ENCODE results near the gene SYNC.
A peak's percentile ranks its signal among the peaks of the same experiment; 100 is the strongest.
"Not testable (repeated sequence)": the region's sequence is repeated elsewhere in the genome, so short reads cannot be mapped to it uniquely, and the experiment has no call there.

SYNC gene

DNA sequence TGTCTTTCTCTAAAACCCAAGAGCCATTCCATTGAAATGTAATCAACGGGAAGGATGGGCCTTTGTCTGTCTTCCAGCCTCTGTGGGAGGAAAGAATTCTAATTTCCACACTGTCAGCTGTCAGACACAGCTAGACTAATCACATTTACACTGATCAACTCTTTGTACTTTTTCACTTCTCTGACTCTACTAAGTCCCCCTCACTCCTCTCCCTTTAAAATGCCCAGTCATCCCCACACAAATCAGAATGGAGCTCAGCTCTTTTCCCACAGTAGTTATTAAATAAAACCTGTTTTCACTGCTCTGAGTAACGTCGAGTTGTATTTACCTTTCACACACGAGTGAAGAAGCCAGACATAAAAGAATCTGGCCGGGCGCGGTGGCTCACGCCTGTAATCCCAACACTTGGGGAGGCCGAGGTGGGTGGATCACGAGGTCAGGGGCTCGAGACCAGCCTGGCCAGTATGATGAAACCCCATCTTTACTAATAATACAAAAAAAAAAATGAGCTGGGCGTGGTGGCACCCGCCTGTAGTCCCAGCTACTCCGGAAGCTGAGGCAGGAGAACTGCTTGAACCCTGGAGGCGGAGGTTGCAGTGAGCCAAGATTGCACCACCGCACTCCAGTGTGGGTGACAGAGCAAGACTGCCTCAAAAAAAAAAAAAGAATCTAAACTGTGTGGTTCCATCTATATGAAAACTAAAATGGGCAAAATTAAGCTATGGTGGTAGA lies 65.5 kb downstream of the SYNC start:
- Histone ChIP-seq H3K27me3 (ENCODE audit: control insufficient read depth, insufficient read depth, low read length) (no peaks in the 10 kb centered on the region), H3K36me3 (ENCODE audit: control insufficient read depth, insufficient read depth, low read length) (peaks cover 24% of the 10 kb centered on the region; the same call in 1 of the 2 replicates), H3K4me1 (ENCODE audit: control insufficient read depth, insufficient read depth, low read length) (peaks cover 50% of the 10 kb centered on the region), H3K27ac (ENCODE audit: low read depth, low read length) (peak overlapping the region; percentile 62; the same call in 1 of the 2 replicates), H3K9me3 (ENCODE audit: control insufficient read depth, insufficient read depth, low read depth, low read length) (no peaks in the 10 kb centered on the region), H3K4me3 (ENCODE audit: low read depth, low read length) (no peak overlapping the region), H3K9ac (ENCODE audit: low read length) (peak overlapping the region; percentile 21)

DNA sequence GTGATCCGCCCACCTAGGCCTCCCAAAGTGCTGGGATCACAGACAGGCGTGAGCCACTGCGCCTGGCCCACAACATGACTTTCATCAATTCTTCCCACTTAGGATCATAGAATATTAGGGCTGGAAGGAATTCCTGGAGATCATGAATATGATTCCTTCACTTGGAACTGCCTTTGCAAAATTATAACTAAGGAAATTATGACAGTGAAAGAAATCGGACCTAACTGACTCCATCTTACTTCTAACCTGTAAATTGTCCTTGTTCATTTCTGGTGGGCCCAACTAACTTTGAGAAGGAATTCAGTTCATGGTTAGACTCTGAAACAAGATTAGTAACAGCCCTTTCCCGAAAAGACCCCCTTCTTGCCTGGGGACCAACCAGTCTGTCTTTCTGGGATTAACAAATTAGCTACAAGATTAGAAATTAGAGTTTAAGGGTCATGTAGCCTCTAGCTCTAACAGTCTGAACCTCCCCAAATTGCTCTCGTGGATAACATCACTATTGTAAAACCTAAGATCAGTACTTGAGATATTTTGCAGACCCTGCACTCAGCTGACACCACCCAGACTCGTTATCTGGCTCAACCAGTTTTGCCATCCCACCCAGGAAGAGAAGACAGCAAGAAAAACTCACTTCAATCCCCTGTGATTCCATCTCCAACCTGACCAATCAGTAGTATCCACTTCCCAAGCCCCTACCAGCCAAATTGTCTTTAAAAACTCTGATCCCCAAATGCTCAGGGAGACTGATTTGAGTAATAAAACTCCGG lies 66.9 kb downstream of the SYNC start:
- Histone ChIP-seq H3K4me3 (ENCODE audit: low read depth, low read length) (no peak overlapping the region), H3K4me1 (ENCODE audit: control insufficient read depth, insufficient read depth, low read length) (peaks cover 47% of the 10 kb centered on the region), H3K9ac (ENCODE audit: low read length) (no peak overlapping the region), H3K9me3 (ENCODE audit: control insufficient read depth, insufficient read depth, low read depth, low read length) (no peaks in the 10 kb centered on the region), H3K27ac (ENCODE audit: low read depth, low read length) (no peak overlapping the region), H3K36me3 (ENCODE audit: control insufficient read depth, insufficient read depth, low read length) (peaks cover 33% of the 10 kb centered on the region), H3K27me3 (ENCODE audit: control insufficient read depth, insufficient read depth, low read length) (no peaks in the 10 kb centered on the region)

DNA sequence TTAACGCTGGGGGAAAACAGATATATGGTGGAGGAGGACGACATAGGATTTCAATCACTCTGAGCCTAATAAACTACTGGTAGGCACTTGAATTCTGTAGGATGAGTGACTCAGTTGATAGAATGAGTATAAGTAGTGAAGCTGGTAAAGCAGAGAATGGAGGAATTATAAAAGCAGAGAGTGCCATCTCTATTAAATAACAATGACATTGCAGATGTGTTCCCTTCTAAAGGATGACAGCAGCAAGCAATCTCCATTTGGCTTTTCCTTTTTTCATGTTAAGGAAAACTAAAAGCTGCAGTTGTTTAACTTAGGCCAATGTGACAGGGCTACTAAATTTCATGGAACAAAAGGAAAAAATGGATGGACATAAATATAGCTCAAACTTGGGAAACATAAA lies 69.7 kb downstream of the SYNC start:
- H3K4me1 ChIP-seq (ENCODE audit: control insufficient read depth, insufficient read depth, low read length), result peaks cover 46% of the 10 kb centered on the region
- H3K27ac ChIP-seq (ENCODE audit: low read depth, low read length), result peak overlapping the region; percentile 77; the same call in 1 of the 2 replicates
- H3K4me3 ChIP-seq (ENCODE audit: low read depth, low read length), result peak overlapping the region; percentile 34
- H3K36me3 ChIP-seq (ENCODE audit: control insufficient read depth, insufficient read depth, low read length), result peaks cover 48% of the 10 kb centered on the region
- no peaks in the 10 kb centered on the region for H3K27me3 ChIP-seq (ENCODE audit: control insufficient read depth, insufficient read depth, low read length)
- H3K9me3 ChIP-seq (ENCODE audit: control insufficient read depth, insufficient read depth, low read depth, low read length), result no peaks in the 10 kb centered on the region
- H3K9ac ChIP-seq (ENCODE audit: low read length), result peak overlapping the region; percentile 17

DNA sequence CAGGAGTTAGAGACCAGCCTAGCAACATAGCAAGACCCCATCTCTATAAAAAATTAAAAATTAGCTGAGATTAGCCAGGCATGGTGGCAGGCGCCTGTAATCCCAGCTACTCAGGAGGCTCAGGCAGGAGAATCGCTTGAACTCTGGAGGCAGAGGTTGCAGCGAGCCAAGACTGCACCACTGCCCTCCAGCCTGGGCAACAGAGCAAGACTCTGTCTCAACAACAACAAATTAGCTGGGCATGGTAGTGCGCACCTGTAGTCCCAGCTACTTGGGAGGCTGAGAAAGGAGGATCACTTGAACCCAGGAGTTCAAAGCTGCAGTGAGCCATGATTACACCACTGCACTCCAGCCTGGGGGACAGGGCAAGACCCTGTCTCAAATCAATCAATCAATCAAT lies 72.4 kb downstream of the SYNC start:
- not testable (repeated sequence) for H3K27me3 ChIP-seq (ENCODE audit: control insufficient read depth, insufficient read depth, low read length); H3K27ac ChIP-seq (ENCODE audit: low read depth, low read length); H3K4me3 ChIP-seq (ENCODE audit: low read depth, low read length); H3K9ac ChIP-seq (ENCODE audit: low read length); H3K9me3 ChIP-seq (ENCODE audit: control insufficient read depth, insufficient read depth, low read depth, low read length)
- H3K4me1 ChIP-seq (ENCODE audit: control insufficient read depth, insufficient read depth, low read length), result peaks cover 23% of the 10 kb centered on the region
- peaks cover 68% of the 10 kb centered on the region for H3K36me3 ChIP-seq (ENCODE audit: control insufficient read depth, insufficient read depth, low read length)
